OCI-LY3 (cell line): ENCODE results near the gene TFCP2L1.

Experiments
- EZH2phosphoT487 ChIP-seq: fragments of 200-600 bp; shearing (Covaris generic); IDR thresholded peaks from 2 replicates; pipeline ENCODE4 v1.6.1; 2018; ENCODE audit warnings: antibody characterized with exemption, mixed run types, low read depth
- TF ChIP-seq, protein P1 (sequence below): fragments of 200-600, 300-600 bp; sonication (generic); IDR thresholded peaks from 2 replicates; pipeline ENCODE4 v1.5.1; 2014; ENCODE audit warnings: antibody characterized with exemption, low read length, low read depth

DNA sequence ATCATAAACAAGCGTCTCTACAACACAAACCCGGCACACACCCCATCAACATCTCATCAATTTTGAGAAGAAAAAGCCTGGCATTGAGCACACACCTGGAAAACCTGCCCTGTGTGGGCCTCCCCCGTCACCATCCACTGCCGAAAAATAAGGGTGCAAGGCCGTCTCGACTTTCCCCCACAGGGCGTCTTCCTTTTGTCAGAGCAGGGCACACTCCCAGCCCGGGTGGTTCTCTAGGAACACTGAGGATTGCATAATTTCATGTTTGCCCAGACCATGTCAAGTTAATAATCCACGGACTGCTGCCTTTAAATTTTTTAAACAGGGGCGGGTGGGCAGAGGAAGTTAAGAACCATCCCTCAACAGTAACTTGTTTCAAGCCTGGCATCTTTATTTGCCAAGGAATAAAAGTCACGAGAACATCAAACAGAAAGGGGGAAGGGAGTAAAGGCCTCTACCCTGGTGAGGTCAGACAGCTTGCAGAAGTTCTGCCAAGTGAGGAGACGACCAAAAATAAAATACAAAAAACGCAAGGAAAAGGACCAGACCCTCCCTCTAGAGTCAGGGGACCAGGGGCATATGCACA is 2.1 kb downstream of the TFCP2L1 start:
- TF ChIP-seq, protein P1, sequence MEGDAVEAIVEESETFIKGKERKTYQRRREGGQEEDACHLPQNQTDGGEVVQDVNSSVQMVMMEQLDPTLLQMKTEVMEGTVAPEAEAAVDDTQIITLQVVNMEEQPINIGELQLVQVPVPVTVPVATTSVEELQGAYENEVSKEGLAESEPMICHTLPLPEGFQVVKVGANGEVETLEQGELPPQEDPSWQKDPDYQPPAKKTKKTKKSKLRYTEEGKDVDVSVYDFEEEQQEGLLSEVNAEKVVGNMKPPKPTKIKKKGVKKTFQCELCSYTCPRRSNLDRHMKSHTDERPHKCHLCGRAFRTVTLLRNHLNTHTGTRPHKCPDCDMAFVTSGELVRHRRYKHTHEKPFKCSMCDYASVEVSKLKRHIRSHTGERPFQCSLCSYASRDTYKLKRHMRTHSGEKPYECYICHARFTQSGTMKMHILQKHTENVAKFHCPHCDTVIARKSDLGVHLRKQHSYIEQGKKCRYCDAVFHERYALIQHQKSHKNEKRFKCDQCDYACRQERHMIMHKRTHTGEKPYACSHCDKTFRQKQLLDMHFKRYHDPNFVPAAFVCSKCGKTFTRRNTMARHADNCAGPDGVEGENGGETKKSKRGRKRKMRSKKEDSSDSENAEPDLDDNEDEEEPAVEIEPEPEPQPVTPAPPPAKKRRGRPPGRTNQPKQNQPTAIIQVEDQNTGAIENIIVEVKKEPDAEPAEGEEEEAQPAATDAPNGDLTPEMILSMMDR = no peak
- no peak for TF ChIP-seq EZH2phosphoT487
